CD4-positive, alpha-beta T cell treated with Interleukin-21 for 1 hour (primary cell): Measurements from ENCODE around the gene SKP1.
A peak's percentile ranks its signal among the peaks of the same experiment; 100 is the strongest.
"Not testable (repeated sequence)": the region's sequence is repeated elsewhere in the genome, so short reads cannot be mapped to it uniquely, and the experiment has no call there.

Experiments used
- DNase-seq: peaks from one replicate; pipeline ENCODE4 v3.0.0-alpha.2; 2020

The SKP1 gene

GRCh38 chr5:134176511-134177368, at the start of gene SKP1:
SKP1 (minus strand) TSS chr5:134176950; CDS start chr5:134174022, 2,928 bp downstream.
- DNase-seq: peak; percentile 88

- DNase-seq: peak; percentile 99
These were observed 49.2 kb upstream of the SKP1 start, which contains the start of gene PPP2CA for GRCh38 chr5:134225780-134226440. PPP2CA (minus strand) TSS chr5:134226073; CDS start chr5:134225861, 212 bp downstream.

GRCh38 chr5:134224888-134225779, 48.4 kb upstream of the SKP1 start:
- DNase-seq: peak; percentile 72

- no peak for DNase-seq
These were observed 46.9 kb upstream of the SKP1 start for GRCh38 chr5:134223406-134224248.

GRCh38 chr5:134221690-134222089, 44.9 kb upstream of the SKP1 start:
- not testable (repeated sequence) for DNase-seq

- DNase-seq: no peak
These were observed 39.0 kb upstream of the SKP1 start for GRCh38 chr5:134215757-134216156.

GRCh38 chr5:134211263-134212031, 34.7 kb upstream of the SKP1 start:
- DNase-seq: not testable (repeated sequence)

- no peak for DNase-seq
These were observed 32.9 kb upstream of the SKP1 start for GRCh38 chr5:134209477-134210245.

GRCh38 chr5:134207696-134208095, 30.9 kb upstream of the SKP1 start:
- DNase-seq: no peak

GRCh38 chr5:134206627-134207160, 29.9 kb upstream of the SKP1 start:
- DNase-seq: no peak

GRCh38 chr5:134204575-134204974, 27.8 kb upstream of the SKP1 start:
- DNase-seq: no peak

GRCh38 chr5:134203630-134204029, 26.9 kb upstream of the SKP1 start:
- no peak for DNase-seq

- DNase-seq: no peak
These were observed 18.9 kb upstream of the SKP1 start for GRCh38 chr5:134195666-134196065.

- DNase-seq: no peak
These were observed 12.3 kb upstream of the SKP1 start for GRCh38 chr5:134189031-134189430.

- DNase-seq: no peak
These were observed 11.3 kb upstream of the SKP1 start for GRCh38 chr5:134188092-134188491.

- DNase-seq: peak; percentile 82
These were observed 7.7 kb upstream of the SKP1 start for GRCh38 chr5:134184155-134185135.

GRCh38 chr5:134183481-134183880, 6.7 kb upstream of the SKP1 start:
- no peak for DNase-seq

- no peak for DNase-seq
These were observed 1.3 kb upstream of the SKP1 start for GRCh38 chr5:134178096-134178419.
